CD14-positive monocyte (primary cell): ENCODE measurements around the gene CSF2RB. TPM values are rescaled to one million over a fixed set of nuclear protein-coding genes. Genes with fewer than 3 reads are reported as not detected.

Experiments used
- DNase-seq, 3 donors: peaks; one replicate each; pipeline ENCODE4 v3.0.0-alpha.2; 2011 to 2022
- H2AFZ ChIP-seq: 2 replicates; pipeline ENCODE4 v1.6.0; 2012; ENCODE audit warnings: mild to moderate bottlenecking, low read depth, low read length, inconsistent platforms; ENCODE audit not compliant: insufficient read depth, poor library complexity, severe bottlenecking
- H3K27ac ChIP-seq, 2 donors: 1 replicate in 1 of 2; 2 replicates in 1 of 2; pipeline ENCODE4 v1.5.1; 2012 to 2013; ENCODE audit warnings: low read length in 2 of 2, control low read depth in 1 of 2, inconsistent platforms in 1 of 2, low read depth in 1 of 2, mild to moderate bottlenecking in 1 of 2
- H3K27me3 ChIP-seq, 2 donors: one replicate each; pipeline versions ENCODE4 v1.6.0 to v1.6.1; 2011 to 2013; ENCODE audit warnings: low read length in 2 of 2; ENCODE audit not compliant: control insufficient read depth in 2 of 2, insufficient read depth in 2 of 2
- H3K36me3 ChIP-seq, 2 donors: replicated peaks in 1 of 2; 1 replicate in 1 of 2; 2 replicates in 1 of 2; pipeline versions ENCODE4 v1.5.1 to v1.6.1; 2012 to 2013; ENCODE audit warnings: low read length in 2 of 2, control low read depth in 1 of 2, inconsistent platforms in 1 of 2, mild to moderate bottlenecking in 1 of 2; ENCODE audit not compliant: insufficient read depth in 2 of 2, control insufficient read depth in 1 of 2
- H3K4me1 ChIP-seq, 2 donors: 1 replicate in 1 of 2; 2 replicates in 1 of 2; pipeline versions ENCODE4 v1.5.1 to v1.6.1; 2012 to 2013; ENCODE audit warnings: low read length in 2 of 2, control low read depth in 1 of 2, inconsistent platforms in 1 of 2, mild to moderate bottlenecking in 1 of 2, moderate library complexity in 1 of 2; ENCODE audit not compliant: insufficient read depth in 2 of 2, control insufficient read depth in 1 of 2
- H3K4me2 ChIP-seq: replicated peaks from 2 replicates; pipeline ENCODE3; 2012; ENCODE audit warnings: low read length, moderate library complexity, mild to moderate bottlenecking; ENCODE audit not compliant: poor library complexity, severe bottlenecking; ENCODE audit errors: extremely low read depth
- H3K4me3 ChIP-seq, 3 experiments: fragments of 200-600 bp in 1 of 3; sonication (generic) in 1 of 3; replicated peaks in 1 of 3; 1 replicate in 2 of 3; 2 replicates in 1 of 3; pipeline ENCODE4 v1.5.1; 2011 to 2013; ENCODE audit warnings: low read length in 3 of 3, mild to moderate bottlenecking in 3 of 3, control low read depth in 2 of 3, low read depth in 2 of 3, inconsistent platforms in 1 of 3, moderate library complexity in 1 of 3
- H3K79me2 ChIP-seq: 2 replicates; pipeline ENCODE4 v1.6.0; 2012; ENCODE audit warnings: mild to moderate bottlenecking, control low read depth, inconsistent platforms, low read length, moderate library complexity; ENCODE audit not compliant: insufficient read depth
- H3K9ac ChIP-seq: 2 replicates; pipeline ENCODE4 v1.6.0; 2017; ENCODE audit warnings: low read length, mild to moderate bottlenecking; ENCODE audit not compliant: insufficient read depth, poor library complexity, severe bottlenecking
- H3K9me3 ChIP-seq, 2 donors: replicated peaks in 1 of 2; 1 replicate in 1 of 2; 2 replicates in 1 of 2; pipeline versions ENCODE4 v1.5.1 to v1.6.1; 2012 to 2013; ENCODE audit warnings: low read length in 2 of 2, control low read depth in 1 of 2; ENCODE audit not compliant: control insufficient read depth in 1 of 2, insufficient read depth in 1 of 2
- H4K20me1 ChIP-seq: 2 replicates; pipeline ENCODE4 v1.6.0; 2012; ENCODE audit warnings: mild to moderate bottlenecking, low read length, control low read depth, moderate library complexity; ENCODE audit not compliant: insufficient read depth
- H3K27ac Mint-ChIP-seq, 7 donors: one replicate each; pipeline ENCODE4 v1.8.0; 2020; ENCODE audit warnings: mild to moderate bottlenecking in 7 of 7, mixed read lengths in 7 of 7, moderate library complexity in 6 of 7, inconsistent platforms in 2 of 7
- H3K27me3 Mint-ChIP-seq, 3 donors: one replicate each; pipeline ENCODE4 v1.8.0; 2021 to 2022; ENCODE audit warnings: low read depth in 3 of 3, mild to moderate bottlenecking in 3 of 3, mixed read lengths in 3 of 3, moderate library complexity in 3 of 3, inconsistent platforms in 1 of 3
- H3K36me3 Mint-ChIP-seq, 2 donors: one replicate each; pipeline ENCODE4 v1.8.0; 2020; ENCODE audit warnings: mixed read lengths in 2 of 2, inconsistent platforms in 1 of 2, mild to moderate bottlenecking in 1 of 2
- H3K4me1 Mint-ChIP-seq: one replicate; pipeline ENCODE4 v1.8.0; 2020; ENCODE audit warnings: mild to moderate bottlenecking, mixed read lengths
- H3K4me3 Mint-ChIP-seq, 2 donors: one replicate each; pipeline ENCODE4 v1.8.0; 2020; ENCODE audit warnings: mild to moderate bottlenecking in 2 of 2, mixed read lengths in 2 of 2, moderate library complexity in 1 of 2
- H3K9me3 Mint-ChIP-seq, 7 donors: one replicate each; pipeline ENCODE4 v1.8.0; 2020 to 2022; ENCODE audit warnings: mixed read lengths in 7 of 7, mild to moderate bottlenecking in 6 of 7, moderate library complexity in 6 of 7, inconsistent platforms in 2 of 7
- CTCF ChIP-seq: fragments of 200-600 bp; IDR thresholded peaks from one replicate; pipeline ENCODE4 v1.8.0; 2022; ENCODE audit warnings: antibody characterized with exemption, mild to moderate bottlenecking
- WGBS: methylation state at CpG from one replicate; pipeline ENCODE4 v1.1.5; 2013; ENCODE audit warnings: missing lambda C conversion rate; ENCODE audit not compliant: insufficient coverage; 5-methylcytosine and 5-hydroxymethylcytosine counted together
- intact Hi-C, 2 donors: fragments of 100-400 bp; cut with micrococcal nuclease; formaldehyde crosslinking; loops; one replicate each; pipeline versions ENCODE4 v1.15.0 to v1.15.1; 2023
- polyA plus RNA-seq, 3 donors: library from polyadenylated mRNA; depleted of rRNA in 1 of 3; unstranded in 2 of 3; stranded (reverse) in 1 of 3; fragments of 300-500 nt in 2 of 3; fragments of >200 nt in 1 of 3; fragmentation: Illumina TruSeq in 2 of 3; gene quantifications; 1 replicate in 2 of 3; 2 replicates in 1 of 3; pipeline ENCODE4 v1.2.3, GENCODE V29; 2012 to 2021

CSF2RB gene
- polyA plus RNA-seq, 3 donors = 29.9 to 91.1 (median 52.7) TPM

GRCh38 chr22:36937319-36938027, 24.0 kb downstream of the CSF2RB start:
- H3K36me3 ChIP-seq = peaks cover 54 to 64% of the 10 kb centered on the region in 2 donors
- no peaks in the 10 kb centered on the region for H3K9me3 ChIP-seq
- Mint-ChIP-seq H3K36me3 (peaks cover 53 to 64% of the 10 kb centered on the region in 2 donors), H3K4me3 (no peak overlapping the region), H3K4me1 (peaks cover 17% of the 10 kb centered on the region), H3K27ac (peak overlapping the region in 3 of 7 donors; percentile 79 to 91 (median 83)), H3K9me3 (peaks cover 0 to 1% (median 0%) of the 10 kb centered on the region in 7 donors), H3K27me3 (peaks cover 0 to 1% (median 0%) of the 10 kb centered on the region in 3 donors)
- 98% methylated on average over 13 of the region's 14 CpGs for WGBS
- no peak for DNase-seq
- no peak overlapping the region for H3K4me2 ChIP-seq
- intact Hi-C loops = no loop called here
- H3K79me2 ChIP-seq = no peaks in the 10 kb centered on the region
- peak overlapping the region; percentile 41 for H3K9ac ChIP-seq
- H4K20me1 ChIP-seq = peaks cover 36% of the 10 kb centered on the region
- H2AFZ ChIP-seq = no peak overlapping the region
- no peak for TF ChIP-seq CTCF
- peak overlapping the region in 1 of 2 donors; percentile 70 for H3K27ac ChIP-seq
- peak overlapping the region in 1 of 3 experiments; percentile 54 for H3K4me3 ChIP-seq
- H3K27me3 ChIP-seq = no peaks in the 10 kb centered on the region
- peaks cover 19 to 21% of the 10 kb centered on the region in 2 donors for H3K4me1 ChIP-seq

GRCh38 chr22:36938028-36938425, 24.6 kb downstream of the CSF2RB start:
- no peak overlapping the region for H3K9ac ChIP-seq
- no peak overlapping the region for H2AFZ ChIP-seq
- peaks cover 19 to 21% of the 10 kb centered on the region in 2 donors for H3K4me1 ChIP-seq
- H3K79me2 ChIP-seq = no peaks in the 10 kb centered on the region
- H3K4me3 Mint-ChIP-seq = no peak overlapping the region
- no peaks in the 10 kb centered on the region for H3K27me3 ChIP-seq
- no peak overlapping the region for H3K4me2 ChIP-seq
- peaks cover 0 to 3% (median 2%) of the 10 kb centered on the region in 3 donors for H3K27me3 Mint-ChIP-seq
- H3K36me3 Mint-ChIP-seq = peaks cover 48 to 58% of the 10 kb centered on the region in 2 donors
- no peaks in the 10 kb centered on the region for H3K9me3 ChIP-seq
- no peak overlapping the region for H3K27ac Mint-ChIP-seq
- peak overlapping the region in 1 of 2 donors; percentile 70 for H3K27ac ChIP-seq
- H3K4me1 Mint-ChIP-seq = peaks cover 17% of the 10 kb centered on the region
- intact Hi-C loops = no loop called here
- H4K20me1 ChIP-seq = peaks cover 30% of the 10 kb centered on the region
- peaks cover 0 to 1% (median 0%) of the 10 kb centered on the region in 7 donors for H3K9me3 Mint-ChIP-seq
- H3K36me3 ChIP-seq = peaks cover 48 to 58% of the 10 kb centered on the region in 2 donors
- WGBS = 97% methylated on average over 10 of the region's 12 CpGs
- no peak for DNase-seq
- no peak for TF ChIP-seq CTCF
- H3K4me3 ChIP-seq = no peak overlapping the region
